Loucy (cell line): Measurements from ENCODE around the gene LMF1.

Experiments
- EZH2phosphoT487 ChIP-seq: fragments of 200-600 bp; IDR thresholded peaks from 2 replicates; pipeline ENCODE4 v1.6.1; 2018; ENCODE audit warnings: antibody characterized with exemption, mild to moderate bottlenecking, moderate library complexity, borderline replicate concordance
- TF ChIP-seq, protein P1 (sequence below): fragments of 200-600 bp; sonication (generic); conservative IDR thresholded peaks from 2 replicates; pipeline ENCODE4 v1.5.1; 2014; ENCODE audit warnings: mild to moderate bottlenecking, antibody characterized with exemption, low read length

- TF ChIP-seq, protein P1, sequence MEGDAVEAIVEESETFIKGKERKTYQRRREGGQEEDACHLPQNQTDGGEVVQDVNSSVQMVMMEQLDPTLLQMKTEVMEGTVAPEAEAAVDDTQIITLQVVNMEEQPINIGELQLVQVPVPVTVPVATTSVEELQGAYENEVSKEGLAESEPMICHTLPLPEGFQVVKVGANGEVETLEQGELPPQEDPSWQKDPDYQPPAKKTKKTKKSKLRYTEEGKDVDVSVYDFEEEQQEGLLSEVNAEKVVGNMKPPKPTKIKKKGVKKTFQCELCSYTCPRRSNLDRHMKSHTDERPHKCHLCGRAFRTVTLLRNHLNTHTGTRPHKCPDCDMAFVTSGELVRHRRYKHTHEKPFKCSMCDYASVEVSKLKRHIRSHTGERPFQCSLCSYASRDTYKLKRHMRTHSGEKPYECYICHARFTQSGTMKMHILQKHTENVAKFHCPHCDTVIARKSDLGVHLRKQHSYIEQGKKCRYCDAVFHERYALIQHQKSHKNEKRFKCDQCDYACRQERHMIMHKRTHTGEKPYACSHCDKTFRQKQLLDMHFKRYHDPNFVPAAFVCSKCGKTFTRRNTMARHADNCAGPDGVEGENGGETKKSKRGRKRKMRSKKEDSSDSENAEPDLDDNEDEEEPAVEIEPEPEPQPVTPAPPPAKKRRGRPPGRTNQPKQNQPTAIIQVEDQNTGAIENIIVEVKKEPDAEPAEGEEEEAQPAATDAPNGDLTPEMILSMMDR, result no peak
- TF ChIP-seq EZH2phosphoT487, result no peak
Measured at GRCh38 chr16:828891-829290, 141.9 kb downstream of the LMF1 start.
